Stomach (tissue), 9 donors: Measurements from ENCODE around the gene MAD2L2. TPM values are rescaled to one million over a fixed set of nuclear protein-coding genes. Genes with fewer than 3 reads are reported as not detected.

Experiments used
- DNase-seq, 2 donors: peaks; one replicate each; pipeline versions ENCODE4 v3.0.0 to v3.0.0-alpha.2; 2013 to 2019
- H3K27ac ChIP-seq, 5 donors: fragments of 200-600 bp in 4 of 5; sonication (generic) in 4 of 5; one replicate each; pipeline ENCODE4 v1.5.1; 2013 to 2019; ENCODE audit warnings: mild to moderate bottlenecking in 1 of 5, moderate library complexity in 1 of 5
- H3K27me3 ChIP-seq, 3 donors: fragments of 200-600 bp; sonication (generic); one replicate each; pipeline ENCODE4 v1.5.1; 2017 to 2019; ENCODE audit warnings: mixed run types in 1 of 3
- H3K36me3 ChIP-seq, 4 donors: fragments of 200-600 bp; sonication (generic); 1 replicate in 3 of 4; 2 replicates in 1 of 4; pipeline ENCODE4 v1.5.1; 2016 to 2019
- H3K4me1 ChIP-seq, 4 donors: fragments of 200-600 bp; sonication (generic); one replicate each; pipeline ENCODE4 v1.5.1; 2016 to 2019
- H3K4me3 ChIP-seq, 4 donors: fragments of 200-600 bp; sonication (generic) in 3 of 4; one replicate each; pipeline ENCODE4 v1.5.1; 2016 to 2019; ENCODE audit warnings: mild to moderate bottlenecking in 1 of 4
- H3K9me3 ChIP-seq, 4 donors: fragments of 200-600 bp; sonication (generic); one replicate each; pipeline ENCODE4 v1.5.1; 2016 to 2019
- CTCF ChIP-seq, 7 experiments: fragments of 450-650 bp in 4 of 7; fragments of 200-600 bp in 3 of 7; sonication (generic) in 3 of 7; IDR thresholded peaks; one replicate each; pipeline ENCODE4 v1.5.1; 2016 to 2019; ENCODE audit warnings: antibody characterized with exemption in 7 of 7, control low read depth in 2 of 7, mild to moderate bottlenecking in 1 of 7
- EP300 ChIP-seq: sonication (generic); formaldehyde crosslinking; IDR thresholded peaks from one replicate; pipeline ENCODE4 v1.6.1; 2017; ENCODE audit warnings: antibody characterized with exemption
- POLR2A ChIP-seq, 4 donors: fragments of 450-650 bp; IDR thresholded peaks; one replicate each; pipeline ENCODE4 v1.6.1; 2016; ENCODE audit warnings: antibody characterized with exemption in 4 of 4, control low read depth in 2 of 4, mild to moderate bottlenecking in 1 of 4, moderate library complexity in 1 of 4
- POLR2AphosphoS5 ChIP-seq, 3 donors: sonication (generic); formaldehyde crosslinking; IDR thresholded peaks; one replicate each; pipeline ENCODE4 v1.6.1; 2016; ENCODE audit warnings: antibody characterized with exemption in 3 of 3
- WGBS, 5 donors: extraction: QIAGEN DNeasy Blood & Tissue Kit in 3 of 5; methylation state at CpG; one replicate each; pipeline versions ENCODE4 v1.1.5 to v1.1.7; 2013 to 2018; 5-methylcytosine and 5-hydroxymethylcytosine counted together
- intact Hi-C: fragments of 100-400 bp; cut with DNase I; formaldehyde crosslinking; loops from one replicate; pipeline ENCODE4 v1.15.1; 2023; ENCODE audit warnings: low total_unique reads
- polyA plus RNA-seq, 3 donors: library from polyadenylated mRNA; stranded (reverse); fragments of 200-250 nt; gene quantifications; one replicate each; pipeline ENCODE4 v1.2.3, GENCODE V29; 2013
- total RNA-seq, 5 donors: library from RNA; depleted of rRNA; stranded (reverse); fragments of >200 nt; gene quantifications; one replicate each; pipeline versions ENCODE4 v1.1.0 to v1.2.3, GENCODE V29; 2014 to 2016
- donor health status: healthy with polysubstance abuse.
- donor health status: Bipolar disorder and iron deficiency.
- donor health status: healthy.

The MAD2L2 gene
- total and polyA plus RNA-seq, 8 donors, result 7.2 to 54.4 (median 21.6) TPM

GRCh38 chr1:11641776-11642305 is 39.1 kb downstream of the MAD2L2 start:
- no peaks in the 10 kb centered on the region for H3K9me3 ChIP-seq
- TF ChIP-seq POLR2AphosphoS5 (IDR thresholded peaks at IDR 0.05) (no peak), EP300 (no peak), CTCF (IDR thresholded peaks at IDR 0.05) (no peak), POLR2A (IDR thresholded peaks at IDR 0.05) (no peak)
- intact Hi-C loops, result loop anchor here (5.0 kb wide), 1 partner anchor 400 kb away; no protein-coding TSS in a partner anchor
- H3K27me3 ChIP-seq, result peaks cover 0 to 62% (median 0%) of the 10 kb centered on the region in 3 donors
- DNase-seq, result no peak
- WGBS, 5 donors, result 48 to 55% (median 53%) methylated on average over 5 of the region's 5 CpGs
- H3K4me3 ChIP-seq, result no peak overlapping the region
- H3K4me1 ChIP-seq, result no peaks in the 10 kb centered on the region
- no peaks in the 10 kb centered on the region for H3K36me3 ChIP-seq
- no peak overlapping the region for H3K27ac ChIP-seq

- Histone ChIP-seq H3K27ac (no peak overlapping the region), H3K27me3 (peaks cover 0 to 62% (median 0%) of the 10 kb centered on the region in 3 donors), H3K4me3 (no peak overlapping the region), H3K36me3 (no peaks in the 10 kb centered on the region), H3K4me1 (no peaks in the 10 kb centered on the region), H3K9me3 (no peaks in the 10 kb centered on the region)
- intact Hi-C loops, result loop anchor here (5.0 kb wide), 1 partner anchor 399 kb away; no protein-coding TSS in a partner anchor
- TF ChIP-seq POLR2A (IDR thresholded peaks at IDR 0.05) (no peak), CTCF (IDR thresholded peaks at IDR 0.05) (no peak), POLR2AphosphoS5 (IDR thresholded peaks at IDR 0.05) (no peak), EP300 (no peak)
- no peak for DNase-seq
- 61 to 76% (median 66%) methylated on average over 6 of the region's 6 CpGs for WGBS, 5 donors
Observed at GRCh38 chr1:11640944-11641343, 40.0 kb downstream of the MAD2L2 start.

GRCh38 chr1:11640101-11640500 is 40.8 kb downstream of the MAD2L2 start:
- WGBS, 5 donors, result 60 to 72% (median 66%) methylated on average over 6 to 7 of the region's 7 CpGs
- Histone ChIP-seq H3K36me3 (no peaks in the 10 kb centered on the region), H3K27me3 (peaks cover 0 to 71% (median 0%) of the 10 kb centered on the region in 3 donors), H3K4me1 (no peaks in the 10 kb centered on the region), H3K9me3 (no peaks in the 10 kb centered on the region), H3K27ac (no peak overlapping the region), H3K4me3 (no peak overlapping the region)
- no peak for DNase-seq
- TF ChIP-seq EP300, result no peak
- no peak for TF ChIP-seq POLR2A (IDR thresholded peaks at IDR 0.05)
- intact Hi-C loops, result loop anchor here (5.0 kb wide), 1 partner anchor 398 kb away; no protein-coding TSS in a partner anchor

- Histone ChIP-seq H3K27ac (no peak overlapping the region), H3K9me3 (no peaks in the 10 kb centered on the region), H3K27me3 (peaks cover 0 to 78% (median 0%) of the 10 kb centered on the region in 3 donors), H3K36me3 (no peaks in the 10 kb centered on the region), H3K4me1 (no peaks in the 10 kb centered on the region), H3K4me3 (no peak overlapping the region)
- WGBS, 5 donors, result 79 to 87% (median 84%) methylated on average over 4 of the region's 4 CpGs
- intact Hi-C loops, result loop anchor here (10.0 kb wide), 1 partner anchor 295 kb away; no protein-coding TSS in a partner anchor
- TF ChIP-seq EP300 (no peak), POLR2AphosphoS5 (IDR thresholded peaks at IDR 0.05) (no peak), CTCF (IDR thresholded peaks at IDR 0.05) (no peak), POLR2A (IDR thresholded peaks at IDR 0.05) (no peak)
- DNase-seq, result no peak
Observed at GRCh38 chr1:11639372-11639771, 41.6 kb downstream of the MAD2L2 start.

GRCh38 chr1:11638121-11638520 is 42.8 kb downstream of the MAD2L2 start:
- H3K4me3 ChIP-seq, result no peak overlapping the region
- H3K36me3 ChIP-seq, result no peaks in the 10 kb centered on the region
- H3K4me1 ChIP-seq, result no peaks in the 10 kb centered on the region
- no peak for DNase-seq
- no peak overlapping the region for H3K27ac ChIP-seq
- no peaks in the 10 kb centered on the region for H3K9me3 ChIP-seq
- H3K27me3 ChIP-seq, result peaks cover 0 to 86% (median 0%) of the 10 kb centered on the region in 3 donors
- WGBS, 5 donors, result 38 to 49% (median 41%) methylated on average over 3 to 5 of the region's 5 CpGs
- intact Hi-C loops, result loop anchor here (10.0 kb wide), 1 partner anchor 293 kb away; no protein-coding TSS in a partner anchor
- no peak for TF ChIP-seq POLR2AphosphoS5 (IDR thresholded peaks at IDR 0.05)
- TF ChIP-seq EP300, result no peak
